ENCODE data around the gene CFI.

DNA sequence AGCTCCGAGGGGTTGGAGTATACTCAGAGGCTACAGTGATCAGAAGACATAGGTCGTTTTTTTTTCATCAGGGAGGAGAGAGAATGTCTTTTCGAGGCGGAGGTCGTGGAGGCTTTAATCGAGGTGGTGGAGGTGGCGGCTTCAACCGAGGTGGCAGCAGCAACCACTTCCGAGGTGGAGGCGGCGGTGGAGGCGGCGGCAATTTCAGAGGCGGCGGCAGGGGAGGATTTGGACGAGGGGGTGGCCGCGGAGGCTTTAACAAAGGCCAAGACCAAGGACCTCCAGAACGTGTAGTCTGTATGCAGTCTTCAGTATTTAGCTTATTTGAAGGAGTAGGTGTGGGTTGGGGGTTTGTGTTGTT is 14.3 kb upstream of the CFI start:
- TF ChIP-seq POLR2A (IDR thresholded peaks at IDR 0.05): no peak
- TF ChIP-seq, protein P1, sequence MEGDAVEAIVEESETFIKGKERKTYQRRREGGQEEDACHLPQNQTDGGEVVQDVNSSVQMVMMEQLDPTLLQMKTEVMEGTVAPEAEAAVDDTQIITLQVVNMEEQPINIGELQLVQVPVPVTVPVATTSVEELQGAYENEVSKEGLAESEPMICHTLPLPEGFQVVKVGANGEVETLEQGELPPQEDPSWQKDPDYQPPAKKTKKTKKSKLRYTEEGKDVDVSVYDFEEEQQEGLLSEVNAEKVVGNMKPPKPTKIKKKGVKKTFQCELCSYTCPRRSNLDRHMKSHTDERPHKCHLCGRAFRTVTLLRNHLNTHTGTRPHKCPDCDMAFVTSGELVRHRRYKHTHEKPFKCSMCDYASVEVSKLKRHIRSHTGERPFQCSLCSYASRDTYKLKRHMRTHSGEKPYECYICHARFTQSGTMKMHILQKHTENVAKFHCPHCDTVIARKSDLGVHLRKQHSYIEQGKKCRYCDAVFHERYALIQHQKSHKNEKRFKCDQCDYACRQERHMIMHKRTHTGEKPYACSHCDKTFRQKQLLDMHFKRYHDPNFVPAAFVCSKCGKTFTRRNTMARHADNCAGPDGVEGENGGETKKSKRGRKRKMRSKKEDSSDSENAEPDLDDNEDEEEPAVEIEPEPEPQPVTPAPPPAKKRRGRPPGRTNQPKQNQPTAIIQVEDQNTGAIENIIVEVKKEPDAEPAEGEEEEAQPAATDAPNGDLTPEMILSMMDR (IDR thresholded peaks at IDR 0.05): no peak
